GM12891 (cell line): ENCODE data around the gene PDGFC.

Experiments
- POLR2A ChIP-seq: IDR thresholded peaks from 2 replicates; pipeline ENCODE4 v1.6.1; 2011; ENCODE audit warnings: low read depth, low read length, control low read depth
- POLR2AphosphoS5 ChIP-seq: IDR thresholded peaks from 2 replicates; pipeline ENCODE4 v1.6.1; 2011; ENCODE audit warnings: low read depth, low read length, control low read depth
- POU2F2 ChIP-seq: IDR thresholded peaks from 2 replicates; pipeline ENCODE4 v1.6.1; 2011; ENCODE audit warnings: low read depth, mild to moderate bottlenecking, control low read depth, low read length, moderate library complexity
- TAF1 ChIP-seq: IDR thresholded peaks from 2 replicates; pipeline ENCODE4 v1.6.1; 2011; ENCODE audit warnings: low read depth, low read length, control low read depth

DNA sequence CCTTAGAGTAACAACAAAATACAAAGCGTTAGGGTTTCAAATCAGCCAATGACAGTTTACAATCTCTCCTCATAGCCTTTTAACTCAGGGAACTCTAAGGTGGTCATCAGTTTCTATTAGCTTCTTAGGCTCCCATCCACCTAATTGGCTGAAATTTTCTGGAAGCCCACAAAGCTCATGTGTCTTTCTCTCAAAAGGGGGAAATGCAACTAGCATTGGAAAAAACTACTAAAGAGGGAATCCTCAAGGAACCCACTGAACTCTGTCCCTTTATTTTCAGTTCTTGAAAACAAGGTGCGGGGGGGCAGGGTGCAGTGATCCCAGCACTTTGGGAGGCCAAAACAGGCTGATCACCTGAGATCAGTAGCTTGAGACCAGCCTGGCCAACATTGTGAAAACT lies 56.4 kb downstream of the PDGFC start:
- TF ChIP-seq POLR2A: no peak
- no peak for TF ChIP-seq POU2F2
- no peak for TF ChIP-seq TAF1
- no peak for TF ChIP-seq POLR2AphosphoS5
